ENCODE data around the gene TCTN3.
"Not testable (repeated sequence)": the region's sequence is repeated elsewhere in the genome, so short reads cannot be mapped to it uniquely, and the experiment has no call there.

TCTN3 gene

GRCh38 chr10:95688648-95689047 is 5.1 kb downstream of the TCTN3 start:
- DNase-seq (ENCODE audit: low spot score), result no peak

DNA sequence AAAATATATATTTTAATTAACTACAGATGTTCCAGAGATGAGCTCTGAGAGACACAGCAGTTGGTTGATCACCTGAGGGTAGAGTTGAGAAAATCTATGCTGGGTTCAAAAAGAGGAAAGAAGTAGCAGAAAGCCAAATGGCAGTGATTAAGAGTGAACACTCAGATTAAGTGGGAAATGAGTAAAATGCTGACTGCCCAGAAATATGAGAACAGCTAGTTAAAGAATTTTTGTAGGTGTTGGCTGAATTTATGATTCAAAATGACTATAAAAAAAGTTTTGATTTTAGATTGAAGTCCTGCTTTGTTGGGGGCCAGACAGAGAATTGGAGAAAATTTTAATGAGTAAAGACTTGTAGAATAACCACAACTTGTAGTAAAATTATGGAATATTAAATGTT is 9.8 kb downstream of the TCTN3 start:
- FAIRE-seq (no peak), DNase-seq (ENCODE audit: low spot score) (no peak)

More at GRCh38 chr10:95688648-95689047, 5.1 kb downstream of the TCTN3 start:
- FAIRE-seq, result no peak

DNA sequence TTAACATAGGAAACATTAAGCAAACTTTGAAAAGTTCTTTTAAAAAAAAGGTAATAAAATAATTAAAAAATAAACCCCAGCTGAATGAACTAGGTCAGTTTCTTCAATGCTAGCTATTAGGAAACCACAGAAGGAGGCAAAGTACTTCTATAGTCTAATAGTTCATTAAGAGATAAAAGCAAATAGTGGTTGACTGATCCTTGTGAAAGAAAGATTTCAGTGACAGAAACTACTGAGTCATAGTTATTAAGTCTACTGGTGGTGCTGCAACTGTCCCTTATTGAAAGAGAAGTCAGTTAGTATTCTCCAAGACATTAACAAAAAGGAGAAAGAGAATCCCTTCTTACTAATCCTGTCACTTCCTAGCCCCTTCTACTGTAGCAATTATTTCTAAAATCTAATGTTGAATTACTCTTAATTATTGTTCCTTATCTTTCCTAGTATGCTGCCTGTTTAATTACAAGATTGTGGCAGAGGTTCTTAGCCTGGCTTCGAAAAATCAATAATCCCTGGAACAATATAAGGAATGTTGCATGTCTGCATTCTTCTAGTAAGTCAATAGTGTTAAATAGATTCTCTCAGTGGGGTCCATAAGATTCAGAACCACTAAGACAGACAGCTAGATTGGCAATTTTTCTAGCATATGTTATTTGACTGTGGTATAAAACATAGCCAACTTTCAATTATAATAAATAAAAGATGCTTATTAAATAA is 18.2 kb downstream of the TCTN3 start:
- FAIRE-seq, result no peak
- DNase-seq (ENCODE audit: low spot score), result no peak

- DNase-seq (ENCODE audit: low spot score), result no peak
Measured at GRCh38 chr10:95674643-95675042, 19.1 kb downstream of the TCTN3 start.

DNA sequence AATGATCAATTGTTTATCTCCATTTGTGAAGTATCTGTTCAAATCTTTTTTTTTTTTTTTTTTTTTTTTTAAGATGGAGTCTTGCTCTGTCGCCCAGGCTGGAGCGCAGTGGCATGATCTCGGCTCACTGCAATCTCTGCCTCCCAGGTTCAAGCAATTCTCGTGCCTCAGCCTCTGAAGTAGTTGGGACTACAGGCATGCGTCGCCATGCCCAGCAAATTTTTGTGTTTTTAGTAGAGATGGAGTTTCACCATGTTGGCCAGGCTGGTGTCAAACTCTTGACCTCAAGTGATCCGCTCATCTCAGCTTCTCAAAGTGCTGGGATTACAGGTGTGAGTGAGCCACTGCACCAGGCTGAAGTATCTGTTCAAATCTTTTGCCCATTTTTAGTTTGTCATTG is 21.1 kb downstream of the TCTN3 start:
- DNase-seq (ENCODE audit: low spot score); FAIRE-seq: not testable (repeated sequence)

More at GRCh38 chr10:95674643-95675042, 19.1 kb downstream of the TCTN3 start:
- no peak for FAIRE-seq

DNA sequence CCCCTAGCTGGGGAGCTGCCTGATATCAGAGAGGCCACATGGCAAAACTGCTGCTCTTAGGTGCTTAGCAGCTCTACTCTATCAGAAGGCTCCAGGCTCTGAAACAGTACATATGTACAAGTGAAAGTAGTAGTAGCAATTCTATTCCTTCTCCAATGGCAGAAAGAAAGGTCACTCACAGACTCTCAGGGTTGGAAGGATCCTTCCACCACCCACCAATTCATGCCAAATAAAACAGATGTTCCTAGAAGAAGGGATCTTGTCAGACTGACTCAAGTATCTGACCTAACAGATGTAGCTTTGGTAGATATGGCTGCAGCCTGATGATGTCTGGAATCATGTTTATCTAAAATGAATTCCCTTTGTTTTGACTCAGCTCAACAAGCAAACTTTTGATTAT is 29.2 kb downstream of the TCTN3 start:
- FAIRE-seq, result no peak
- DNase-seq (ENCODE audit: low spot score), result no peak

GRCh38 chr10:95663496-95663895 is 30.2 kb downstream of the TCTN3 start:
- FAIRE-seq (no peak), DNase-seq (ENCODE audit: low spot score) (no peak)

- DNase-seq (ENCODE audit: low spot score), result no peak
- FAIRE-seq, result no peak
Measured at GRCh38 chr10:95661818-95662217, 31.9 kb downstream of the TCTN3 start.

- no peak for FAIRE-seq
- DNase-seq (ENCODE audit: low spot score), result no peak
Measured at GRCh38 chr10:95660283-95660682, 33.4 kb downstream of the TCTN3 start.

DNA sequence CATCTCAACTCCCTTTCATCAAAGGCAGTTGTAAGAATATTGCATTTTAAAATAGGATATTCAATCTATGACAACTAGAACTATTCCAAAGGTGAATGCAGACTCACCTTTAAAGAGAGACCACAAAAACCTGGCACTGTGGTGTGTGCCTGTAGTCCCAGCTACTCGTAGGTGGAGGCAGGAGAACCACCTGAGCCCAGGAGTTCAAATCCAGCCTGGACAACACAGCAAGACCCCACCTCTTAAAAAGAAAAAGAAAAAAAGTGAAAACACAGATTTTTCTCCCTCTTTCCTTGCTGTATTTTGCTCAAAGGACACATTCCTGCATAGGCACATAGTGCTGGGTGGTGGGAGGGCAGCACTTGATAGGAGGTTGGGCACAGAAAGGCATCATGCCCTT is 36.5 kb downstream of the TCTN3 start:
- FAIRE-seq, result no peak
- DNase-seq (ENCODE audit: low spot score), result no peak

GRCh38 chr10:95656291-95657164 is 37.2 kb downstream of the TCTN3 start, which contains the start of gene ALDH18A1:
TSS of gene ALDH18A1 (minus strand) at chr10:95656711. CDS start at chr10:95653377, 3,334 bp downstream.
- FAIRE-seq (peak; percentile 20), DNase-seq (ENCODE audit: low spot score) (peak; percentile 91)

DNA sequence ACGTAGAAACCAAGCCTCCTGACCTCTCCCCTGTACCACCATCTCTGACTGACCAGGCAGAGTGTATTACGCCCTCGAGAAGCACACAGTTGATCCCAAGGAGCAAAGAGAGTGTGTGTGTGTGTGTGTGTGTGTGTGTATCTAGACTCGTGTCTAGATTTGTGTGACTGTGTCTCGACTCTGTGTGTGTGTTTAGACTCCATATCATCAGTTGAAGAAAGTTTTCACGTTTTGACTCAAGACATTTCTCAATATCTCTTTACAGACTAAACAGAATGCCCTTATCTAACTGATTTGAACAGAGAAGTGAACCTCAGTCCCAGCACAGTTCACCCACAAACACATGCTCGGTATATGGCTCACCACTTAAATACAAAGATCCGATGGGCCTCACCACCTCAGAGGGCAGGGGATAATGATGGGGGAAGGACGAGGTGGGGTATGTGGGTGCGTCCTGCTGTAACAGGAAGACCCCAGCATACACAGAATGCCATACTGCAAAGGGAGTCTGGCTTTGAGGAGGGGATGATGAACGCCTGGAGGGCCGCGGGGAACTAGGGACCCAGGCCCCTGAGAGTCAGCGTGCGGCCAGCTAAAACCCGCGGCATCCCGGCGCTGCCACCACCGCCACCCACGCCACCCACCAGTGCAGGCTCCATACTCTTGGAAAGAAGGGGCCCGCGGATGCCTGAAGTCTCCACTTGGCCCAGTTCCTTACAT is 38.0 kb downstream of the TCTN3 start:
- peak; percentile 8 for DNase-seq (ENCODE audit: low spot score)
- FAIRE-seq, result no peak

- FAIRE-seq (no peak), DNase-seq (ENCODE audit: low spot score) (no peak)
Measured at GRCh38 chr10:95653895-95654294, 39.8 kb downstream of the TCTN3 start.

- FAIRE-seq (no peak), DNase-seq (ENCODE audit: low spot score) (no peak)
Measured at GRCh38 chr10:95651346-95652060, 42.2 kb downstream of the TCTN3 start.

- no peak for FAIRE-seq
- no peak for DNase-seq (ENCODE audit: low spot score)
Measured at GRCh38 chr10:95650232-95650631, 43.5 kb downstream of the TCTN3 start.

- FAIRE-seq (no peak), DNase-seq (ENCODE audit: low spot score) (no peak)
Measured at GRCh38 chr10:95648138-95648537, 45.6 kb downstream of the TCTN3 start.

DNA sequence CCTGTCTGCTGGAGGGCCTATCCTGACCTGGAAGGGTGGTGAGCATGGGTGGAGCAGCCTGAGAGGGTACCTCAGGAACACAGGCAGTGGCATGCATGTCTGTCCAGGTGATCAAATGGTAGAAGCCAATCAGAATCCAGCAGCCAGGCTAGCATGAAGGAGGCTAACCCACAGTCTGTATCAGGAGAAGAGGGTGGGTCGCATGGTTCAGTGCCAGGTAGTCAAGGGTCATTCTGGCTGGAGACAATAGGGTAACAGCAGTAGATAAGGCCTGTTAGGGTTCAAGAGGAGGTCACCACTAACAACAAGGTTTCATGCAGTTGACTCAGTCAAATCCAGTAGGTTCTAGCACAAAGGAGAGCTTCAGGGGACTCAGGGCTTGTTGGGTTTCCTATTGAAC is 47.6 kb downstream of the TCTN3 start:
- DNase-seq (ENCODE audit: low spot score) (no peak), FAIRE-seq (no peak)

- FAIRE-seq (no peak), DNase-seq (ENCODE audit: low spot score) (no peak)
Measured at GRCh38 chr10:95644901-95645300, 48.8 kb downstream of the TCTN3 start.

DNA sequence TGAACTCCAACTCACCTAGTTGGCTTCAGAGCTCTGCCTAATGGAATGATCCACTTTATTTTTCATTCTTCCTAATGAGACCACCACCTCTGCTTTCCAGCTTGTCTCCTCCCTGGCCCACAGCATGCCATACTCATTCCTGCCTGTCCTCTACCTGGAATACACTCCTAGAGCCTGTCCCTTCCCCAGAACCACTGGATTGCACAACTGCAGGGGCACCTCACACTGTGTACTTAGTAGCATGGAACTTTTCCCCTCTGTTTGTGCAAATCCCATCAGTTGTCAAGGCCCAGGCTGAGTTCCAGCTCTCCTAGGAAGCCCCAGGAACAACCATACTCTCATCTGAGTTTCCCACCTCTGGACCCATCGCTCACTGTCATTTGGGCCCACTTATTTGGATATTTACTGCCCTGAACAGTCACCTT is 52.8 kb downstream of the TCTN3 start:
- FAIRE-seq (no peak), DNase-seq (ENCODE audit: low spot score) (no peak)

DNA sequence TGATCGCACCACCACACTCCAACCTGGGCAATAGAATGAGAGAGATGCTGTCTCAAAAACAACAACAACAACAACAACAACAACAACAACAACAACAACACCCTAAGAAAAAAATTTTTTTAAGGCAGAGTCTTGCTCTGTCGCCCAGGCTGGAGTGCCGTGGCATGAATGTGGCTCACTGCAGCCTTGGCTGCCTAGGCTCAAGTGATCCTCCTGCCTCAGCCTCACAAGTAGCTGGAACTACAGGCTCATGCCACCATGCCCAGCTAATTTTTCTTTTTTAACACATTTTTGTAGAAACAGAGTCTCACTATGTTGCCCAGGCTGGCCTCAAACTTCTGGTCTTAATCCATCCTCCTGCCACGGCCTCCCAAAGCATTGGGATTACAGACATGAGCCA is 55.8 kb downstream of the TCTN3 start:
- DNase-seq (ENCODE audit: low spot score) (no peak), FAIRE-seq (no peak)

- FAIRE-seq (no peak), DNase-seq (ENCODE audit: low spot score) (no peak)
Measured at GRCh38 chr10:95637140-95637539, 56.6 kb downstream of the TCTN3 start.
